ENCODE data around the gene MSH2.

GRCh38 chr2:47519147-47519537 lies 116.2 kb downstream of the MSH2 start:
- TF ChIP-seq POLR2AphosphoS5 (IDR thresholded peaks at IDR 0.05; ENCODE audit: low read depth, low read length) (no peak), REST (IDR thresholded peaks at IDR 0.05; ENCODE audit: insufficient read depth in 1 of 2, low read depth in 2 of 2, low read length in 2 of 2) (no peak), SIN3A (IDR thresholded peaks at IDR 0.05; ENCODE audit: borderline replicate concordance, insufficient read depth, low read length) (no peak)

Data from PFSK-1 (cell line).